Femur (tissue), 1 donor: ENCODE measurements around the gene GADL1.

Experiments
- DNase-seq: peaks from one replicate; pipeline ENCODE4 v3.0.0-alpha.2; 2017

The GADL1 gene

DNA sequence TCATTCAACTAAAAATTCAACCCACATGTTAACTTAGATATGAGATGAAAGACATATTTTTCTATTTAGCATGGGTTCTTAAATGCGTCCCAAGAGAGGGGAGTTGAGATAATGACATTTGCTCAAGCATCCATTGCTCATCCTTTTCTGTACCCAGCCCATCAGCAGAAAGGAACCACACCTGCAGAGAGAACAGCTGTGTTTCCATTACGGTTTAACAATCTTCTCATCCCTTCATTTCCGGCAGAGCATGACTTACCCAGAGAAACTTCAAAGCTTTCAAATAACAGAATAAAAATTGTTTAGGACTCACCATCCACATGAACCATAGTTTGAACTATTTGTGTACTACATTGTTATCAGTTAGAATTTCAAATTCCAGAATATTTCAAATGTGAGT, 174.9 kb downstream of the GADL1 start:
- DNase-seq, result no peak

DNA sequence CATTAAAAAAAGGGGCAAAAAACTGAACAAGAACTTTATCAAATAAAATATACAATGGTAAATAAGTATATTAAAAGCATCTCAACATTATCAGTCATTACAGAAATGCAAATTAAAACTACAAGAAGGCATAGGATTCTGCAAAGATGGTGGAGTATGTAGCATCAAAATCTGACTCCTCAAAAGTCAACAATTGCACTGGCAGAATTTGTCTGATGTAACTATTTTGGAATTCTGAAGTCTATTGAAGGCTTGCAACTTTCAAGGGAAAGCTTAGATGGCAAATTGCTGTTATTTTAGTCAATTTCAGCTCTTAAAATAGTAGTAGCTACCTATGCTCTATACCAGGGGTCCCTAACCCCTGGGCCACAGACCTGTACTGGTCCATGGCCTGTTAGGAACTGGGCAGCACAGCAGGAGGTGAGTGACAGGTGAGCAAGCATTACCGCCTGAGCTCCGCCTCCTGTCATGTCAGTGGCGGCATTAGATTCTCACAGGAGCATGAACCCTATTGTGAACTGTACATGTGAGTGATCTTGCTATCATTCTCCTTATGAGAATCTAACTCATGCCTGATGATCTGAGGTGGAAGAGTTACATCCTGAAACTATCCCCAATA, 180.5 kb downstream of the GADL1 start:
- DNase-seq, result no peak

DNA sequence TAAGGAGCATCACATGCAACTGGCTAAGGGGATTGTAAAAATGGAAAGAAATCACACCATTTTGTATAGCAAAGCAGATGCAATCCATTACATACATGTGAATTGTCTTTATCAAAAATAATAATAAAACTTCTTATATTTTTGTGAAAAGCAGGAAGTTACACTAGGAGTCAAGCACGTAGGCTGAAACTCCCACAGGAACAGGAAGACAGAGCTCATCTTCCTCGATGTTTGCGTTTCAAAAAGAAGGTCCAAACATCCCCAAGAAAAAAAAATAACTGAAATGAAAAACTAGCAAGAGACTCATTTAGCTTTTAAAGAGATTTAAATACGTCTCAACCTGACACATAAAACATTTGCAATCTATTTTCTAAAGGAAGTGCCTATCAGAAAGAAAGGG, 181.5 kb downstream of the GADL1 start:
- no peak for DNase-seq

DNA sequence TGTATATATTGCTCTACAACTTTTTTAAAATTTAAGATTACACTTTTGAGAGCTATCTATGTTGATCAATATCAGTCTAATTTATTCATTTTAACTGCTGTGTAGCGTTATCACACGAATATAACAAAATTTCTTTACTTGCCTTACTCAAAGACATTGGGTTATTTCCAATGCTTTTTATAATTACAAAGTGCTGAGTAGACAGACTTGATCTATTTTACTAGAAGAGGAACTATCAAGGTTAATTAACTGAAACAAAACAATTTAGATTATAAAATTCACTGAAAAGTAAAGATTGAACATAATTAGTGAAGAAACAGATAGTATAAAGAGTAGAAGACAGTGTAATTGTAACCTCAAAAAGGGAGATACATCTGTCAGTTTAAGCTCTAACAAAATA, 182.6 kb downstream of the GADL1 start:
- DNase-seq, result no peak

DNA sequence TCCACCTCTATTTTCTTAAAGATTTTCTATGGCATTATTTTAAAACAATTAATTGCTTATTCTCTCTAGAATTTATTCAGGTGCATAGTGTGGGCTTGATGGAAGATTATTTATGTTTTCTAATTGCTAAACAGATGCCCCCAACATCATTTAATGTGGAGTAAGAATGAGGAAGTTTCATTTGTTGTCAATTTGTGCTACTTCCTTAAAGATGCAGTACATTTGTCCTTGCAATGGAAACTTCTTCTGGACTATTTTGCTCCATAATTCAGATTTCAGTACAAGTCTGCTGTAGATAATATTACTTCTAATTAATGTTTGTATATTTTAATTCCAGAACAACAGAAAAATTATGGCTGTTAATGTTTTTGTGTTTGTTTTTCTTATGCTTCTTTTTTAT, 183.3 kb downstream of the GADL1 start:
- DNase-seq, result no peak

DNA sequence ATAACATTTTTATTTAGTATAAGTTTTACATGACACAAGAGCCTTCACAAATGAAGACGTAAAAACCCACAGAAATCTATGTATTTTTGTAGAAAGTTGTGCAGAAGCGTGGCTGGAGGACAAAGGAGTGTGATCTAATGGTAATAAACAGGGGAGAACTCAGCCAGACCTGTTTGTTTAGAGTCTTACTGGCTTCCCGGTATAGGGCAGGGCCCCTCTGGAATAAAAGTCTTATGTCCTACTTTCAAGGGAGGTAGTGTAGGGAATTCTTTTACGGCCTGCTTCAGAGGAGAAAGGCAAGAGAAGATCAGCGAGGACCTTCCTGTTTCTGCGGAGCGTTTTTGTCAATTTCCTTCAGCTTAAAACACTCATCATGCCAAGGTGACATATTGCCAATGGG, 184.4 kb downstream of the GADL1 start:
- no peak for DNase-seq

DNA sequence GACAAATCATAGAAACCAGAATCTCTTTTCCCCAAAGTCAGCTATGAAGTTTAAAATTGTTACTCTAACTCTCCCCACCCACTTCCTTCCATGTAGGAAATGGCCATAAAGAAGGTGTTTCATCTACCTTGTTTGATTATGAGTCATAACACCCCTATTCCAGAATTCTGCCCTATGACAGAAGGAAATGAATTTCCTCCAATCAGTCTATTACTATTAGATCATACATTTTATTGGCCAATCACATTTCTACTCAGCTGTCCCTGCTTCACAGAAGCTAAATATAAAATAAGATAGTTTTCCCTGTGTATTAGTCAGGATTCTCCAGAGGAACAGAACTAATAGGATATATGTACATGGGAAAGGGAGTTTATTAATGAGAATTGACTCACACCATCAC, 186.0 kb downstream of the GADL1 start:
- DNase-seq, result no peak

DNA sequence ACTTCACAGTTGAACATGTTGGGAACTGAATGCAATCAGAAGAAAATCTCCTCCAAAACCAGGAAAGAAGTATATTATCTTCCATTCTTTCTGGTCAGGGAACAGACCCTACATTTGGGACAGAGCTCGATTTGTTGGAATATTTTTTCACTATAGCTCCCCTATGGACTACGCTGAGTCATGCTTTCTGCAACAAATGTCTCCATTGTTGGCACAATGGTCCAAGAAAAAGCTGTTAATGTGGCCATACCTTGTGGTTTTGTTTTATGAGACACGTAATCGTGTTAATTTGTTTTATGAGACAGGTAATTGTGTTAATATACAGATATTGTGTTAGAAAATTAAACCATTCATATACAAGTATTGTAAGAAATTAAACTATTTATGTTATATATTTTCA, 186.6 kb downstream of the GADL1 start:
- DNase-seq, result no peak

DNA sequence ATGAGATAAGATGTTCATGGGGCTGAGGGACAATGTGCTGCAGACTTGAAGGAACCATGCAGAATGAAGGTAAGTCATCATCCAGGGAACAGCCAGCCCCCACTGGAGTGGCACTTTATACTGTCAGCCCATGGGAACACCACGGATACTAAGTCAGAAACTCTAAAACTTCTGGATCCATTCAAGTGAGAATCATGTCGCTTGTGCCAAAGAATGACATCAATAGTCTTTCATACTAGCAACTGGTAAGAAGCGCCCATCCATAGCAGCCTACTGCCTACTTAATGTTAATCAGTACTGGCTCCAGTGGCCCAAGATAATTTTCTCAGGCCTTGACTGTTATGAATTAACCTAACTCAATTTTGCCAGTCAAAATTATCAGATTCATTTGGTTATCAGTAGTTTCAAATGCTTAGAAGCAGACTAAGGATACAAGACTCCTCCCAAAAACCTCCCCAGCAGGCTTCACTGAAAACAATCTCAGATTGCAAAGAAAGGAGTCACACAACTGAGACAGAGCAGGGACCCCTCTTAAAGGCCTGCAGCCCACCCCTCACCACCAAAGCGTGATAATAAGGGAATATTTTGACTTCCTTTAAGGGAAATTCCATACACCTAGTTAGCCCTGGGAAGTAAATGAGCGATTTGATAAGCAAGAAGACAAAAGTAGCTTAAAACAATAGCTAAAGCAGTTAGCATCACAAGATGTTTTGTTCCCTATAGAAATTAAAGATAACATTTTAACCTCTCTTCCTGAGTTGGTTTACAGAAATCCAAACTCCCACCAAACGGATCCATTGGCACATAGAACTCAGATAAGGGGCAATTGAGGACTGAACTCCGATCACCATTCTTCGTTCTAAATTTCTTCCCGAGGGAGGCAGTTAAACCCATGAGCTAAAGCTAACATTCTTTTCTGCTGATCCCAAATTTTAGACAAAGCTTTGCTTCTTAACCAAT, 189.2 kb downstream of the GADL1 start:
- DNase-seq, result no peak

DNA sequence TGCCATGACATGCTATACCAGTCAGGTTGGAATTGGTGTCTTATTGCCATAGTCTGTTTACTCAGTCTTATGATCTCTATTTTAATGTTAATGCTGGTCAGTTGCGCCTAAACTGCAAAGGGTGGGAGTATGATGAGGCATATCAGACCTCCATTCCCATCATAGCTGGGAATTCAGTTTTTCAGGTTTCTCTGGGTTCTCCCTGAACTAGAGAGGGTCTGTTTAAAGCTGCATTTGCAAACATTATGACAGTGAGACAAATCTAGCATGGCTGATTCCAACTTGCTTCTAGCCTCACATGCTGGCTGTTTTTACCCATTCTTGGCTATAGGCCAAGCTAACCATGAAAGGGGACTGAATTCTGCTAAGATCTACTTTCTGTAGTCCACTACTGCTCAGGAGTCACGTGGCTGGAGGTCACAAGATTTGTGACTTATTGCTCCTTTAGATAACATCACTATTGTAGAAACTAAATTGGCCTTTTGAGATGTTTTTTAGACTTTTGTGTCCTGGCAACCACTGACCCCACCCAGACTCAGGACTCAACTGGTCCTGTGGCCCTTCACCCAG, 191.5 kb downstream of the GADL1 start:
- DNase-seq, result no peak

DNA sequence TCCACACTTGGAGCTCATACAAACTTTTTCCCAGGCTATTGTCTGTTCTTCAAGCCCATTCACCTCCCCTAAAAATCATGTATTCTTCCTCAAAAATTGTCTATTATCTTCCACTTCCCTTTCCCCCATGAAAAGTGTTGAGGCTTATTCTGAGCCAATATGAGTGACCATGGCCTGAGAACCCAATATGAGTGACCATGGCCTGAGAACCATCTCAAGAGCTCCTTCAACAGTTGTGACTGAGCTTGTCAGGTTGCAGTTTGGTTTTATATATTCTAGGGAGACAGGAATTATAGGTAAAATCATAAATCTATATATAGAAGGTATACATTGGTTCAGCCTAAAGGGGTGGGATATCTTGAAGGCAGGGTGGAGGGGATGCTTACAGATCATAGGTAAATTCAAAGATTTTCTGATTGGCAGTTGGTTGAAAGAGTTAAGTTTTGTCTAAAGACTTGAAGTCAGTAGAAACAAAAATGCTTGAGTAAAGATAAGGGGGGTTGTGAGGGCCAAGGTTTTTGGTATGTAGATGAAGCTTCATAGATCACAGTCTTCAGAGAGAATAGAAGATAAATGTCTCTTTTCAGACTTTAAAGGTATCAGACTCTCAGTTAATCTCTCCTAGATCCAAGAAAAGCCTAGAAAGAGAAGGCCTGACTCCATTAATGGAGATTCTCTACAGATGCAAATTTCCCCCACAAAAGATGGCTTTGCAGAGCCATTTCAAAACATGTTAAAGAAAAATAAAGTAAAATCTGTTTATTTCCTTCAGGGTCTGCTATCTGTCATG, 192.2 kb downstream of the GADL1 start:
- DNase-seq, result no peak

DNA sequence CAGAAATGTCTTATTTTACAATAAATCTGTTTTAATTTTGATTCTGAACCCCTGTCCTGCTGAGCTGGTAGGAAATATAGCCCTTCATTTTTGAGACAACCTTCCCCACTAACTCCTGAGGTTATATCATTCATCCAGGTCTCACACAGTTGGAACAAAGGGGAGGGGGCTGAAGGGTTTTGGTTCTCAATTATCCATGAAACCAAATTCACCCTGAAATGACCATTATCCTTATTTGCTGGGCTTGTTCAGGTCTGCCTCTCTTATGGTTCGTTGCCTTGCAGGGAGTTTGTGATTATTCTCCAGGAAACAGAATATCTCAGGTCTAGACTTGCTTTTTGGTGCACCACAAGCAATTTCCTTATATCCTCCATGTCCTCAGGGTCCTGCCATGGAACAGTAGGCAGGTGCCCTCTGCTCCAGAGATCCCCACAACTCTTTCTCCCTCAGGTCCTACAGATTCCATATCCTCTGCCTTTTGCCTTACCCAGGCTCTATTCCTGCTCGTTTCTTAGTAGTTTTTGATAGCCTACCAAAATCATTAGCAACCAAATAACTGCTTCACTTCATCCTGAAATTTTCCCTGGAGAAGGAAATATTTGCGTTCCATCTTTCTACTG, 193.6 kb downstream of the GADL1 start:
- no peak for DNase-seq

DNA sequence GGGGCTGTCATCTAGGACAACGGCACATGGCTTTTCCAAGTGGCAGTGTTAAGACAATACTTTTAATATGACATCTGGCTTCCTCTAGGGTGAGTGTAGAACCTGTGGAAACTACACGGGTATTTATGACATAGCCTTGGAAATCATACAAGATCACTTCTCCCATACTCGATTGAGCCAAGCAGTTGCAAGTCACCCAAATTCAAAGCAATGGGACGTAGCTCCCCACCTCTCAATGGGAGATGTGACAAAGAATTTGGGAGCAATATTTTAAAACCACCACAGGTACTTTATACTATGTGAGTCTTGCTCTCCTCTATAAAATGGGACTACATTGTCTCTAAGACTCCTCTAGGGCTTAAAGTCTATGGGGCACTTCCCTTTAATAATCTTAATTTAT, 194.5 kb downstream of the GADL1 start:
- no peak for DNase-seq

DNA sequence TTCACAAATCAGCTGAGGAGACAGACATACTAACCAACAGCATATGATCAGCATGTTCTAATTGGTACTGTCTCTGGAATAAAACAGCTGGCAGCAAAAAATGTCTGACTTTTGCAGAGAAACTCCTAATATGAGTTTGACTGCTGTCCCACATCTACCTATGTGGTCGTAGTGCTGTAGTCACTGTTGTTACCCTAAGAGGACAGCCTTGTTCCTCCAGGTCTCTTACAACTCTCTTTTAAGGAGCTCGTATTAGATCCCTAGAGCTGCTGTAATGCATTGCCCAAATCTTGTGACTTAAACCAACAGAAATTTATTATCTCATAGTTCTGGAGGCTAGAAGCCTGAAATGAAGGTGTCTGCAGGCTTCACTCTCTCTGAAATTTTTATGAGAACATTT, 195.9 kb downstream of the GADL1 start:
- DNase-seq, result no peak

DNA sequence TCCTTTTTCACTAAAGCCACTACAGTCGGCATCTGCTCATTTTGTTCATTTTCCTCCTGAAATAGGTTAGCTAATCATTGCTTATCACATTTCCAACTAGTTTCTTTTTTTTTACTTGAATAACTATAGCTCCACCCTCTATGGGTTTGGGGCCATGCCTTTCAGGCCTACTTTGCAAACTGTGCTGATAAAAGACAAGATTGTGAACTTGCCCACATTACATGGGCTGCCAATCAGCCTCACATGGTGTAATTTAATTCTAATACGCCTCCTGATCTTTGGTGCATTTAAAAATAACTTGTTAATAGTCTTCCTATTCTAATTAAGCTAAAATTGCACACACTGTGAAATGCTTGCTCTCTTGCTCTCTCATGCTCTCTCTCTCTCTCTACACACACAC, 197.6 kb downstream of the GADL1 start:
- DNase-seq, result no peak

DNA sequence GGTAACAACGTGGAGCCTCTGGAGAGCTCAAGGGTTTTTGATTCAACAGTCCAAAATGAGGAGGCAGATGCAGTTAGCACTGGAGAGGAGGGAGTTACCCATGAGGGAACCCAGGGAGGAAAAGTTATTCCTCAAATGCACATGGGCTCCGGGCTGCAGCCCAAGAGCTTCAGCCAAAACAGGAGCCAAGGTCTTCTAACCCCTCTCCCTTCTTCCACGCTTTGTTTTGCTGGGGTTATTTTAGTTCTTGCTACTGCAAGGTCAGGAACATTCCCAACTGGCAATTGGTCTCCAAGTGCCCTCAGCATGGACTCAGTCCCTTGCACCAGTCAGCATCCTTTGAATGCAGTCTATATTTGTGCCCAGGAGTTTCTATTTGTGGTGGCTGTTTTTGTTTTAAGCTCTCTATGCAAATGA, 198.1 kb downstream of the GADL1 start:
- no peak for DNase-seq

DNA sequence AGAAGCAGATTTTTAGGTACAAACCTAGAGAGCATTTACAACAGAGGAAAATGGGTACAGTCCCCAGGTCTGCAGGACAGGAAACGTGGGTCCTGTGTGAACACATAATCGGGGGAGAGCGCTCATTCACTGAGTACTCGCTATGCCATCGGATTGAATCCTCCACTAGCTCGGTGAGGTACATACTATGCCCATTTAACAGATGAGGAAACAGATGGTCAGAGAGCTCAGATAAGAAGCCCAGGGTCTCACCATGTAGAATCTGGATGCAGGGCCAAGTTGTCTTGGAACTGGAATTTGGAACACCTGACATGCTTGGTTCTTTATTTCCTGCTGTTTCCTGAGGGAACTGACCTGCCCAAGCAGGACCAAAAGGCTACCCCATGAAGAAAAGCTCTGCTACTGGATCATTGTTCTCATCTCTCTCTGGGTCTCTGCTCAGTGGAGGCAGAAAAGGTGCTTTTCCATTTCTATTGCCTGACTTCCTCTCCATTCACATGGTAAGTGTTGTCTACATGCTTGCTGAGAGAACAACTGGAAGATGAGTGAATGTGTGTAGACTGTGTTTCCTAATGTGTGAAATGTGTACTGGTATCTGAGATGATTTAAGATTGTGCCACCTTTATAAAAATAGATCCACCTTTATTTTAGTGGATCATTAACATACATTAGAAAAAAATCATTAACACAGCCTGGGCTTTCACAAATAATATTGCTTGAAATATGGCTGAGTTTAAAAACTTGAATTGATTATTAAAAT, 199.0 kb downstream of the GADL1 start:
- no peak for DNase-seq

DNA sequence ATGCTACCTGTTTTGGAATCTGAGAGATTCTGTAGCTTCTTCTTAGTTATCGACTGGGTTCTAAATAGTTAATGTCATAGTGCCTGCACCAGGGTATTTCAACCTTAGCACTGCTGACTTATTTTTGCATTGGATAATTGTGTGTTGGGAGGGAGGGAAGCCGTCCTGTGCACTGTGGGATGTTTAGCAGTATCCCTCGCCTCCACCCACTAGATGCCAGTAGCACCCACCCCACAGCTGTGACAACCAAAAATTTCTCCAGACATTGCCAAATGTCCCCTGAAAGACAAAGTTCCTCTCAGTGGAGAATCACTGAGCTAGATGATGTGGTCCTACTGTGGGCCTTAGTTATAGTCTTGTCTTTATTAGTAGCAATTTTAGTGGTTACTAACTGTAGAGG, 199.8 kb downstream of the GADL1 start:
- no peak for DNase-seq

DNA sequence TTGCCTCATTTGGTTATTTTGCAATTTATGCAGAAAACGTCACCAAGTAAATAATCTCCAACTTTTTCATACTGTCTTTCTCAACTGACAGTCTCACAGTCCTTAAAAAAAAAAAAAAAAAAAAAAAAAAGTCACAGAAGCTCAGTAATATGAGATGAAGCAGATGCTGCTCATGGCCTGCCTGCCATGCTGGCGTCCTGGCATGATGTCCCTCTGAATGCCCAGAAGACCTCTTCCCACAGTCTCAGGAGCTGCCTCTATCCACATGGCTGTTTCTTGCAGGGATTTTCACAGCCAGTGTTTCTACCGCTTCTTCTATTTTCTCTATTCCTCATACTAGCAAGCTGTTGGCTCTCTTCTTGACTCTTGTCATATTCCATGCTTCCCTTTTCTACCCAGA, 200.3 kb downstream of the GADL1 start:
- no peak for DNase-seq

DNA sequence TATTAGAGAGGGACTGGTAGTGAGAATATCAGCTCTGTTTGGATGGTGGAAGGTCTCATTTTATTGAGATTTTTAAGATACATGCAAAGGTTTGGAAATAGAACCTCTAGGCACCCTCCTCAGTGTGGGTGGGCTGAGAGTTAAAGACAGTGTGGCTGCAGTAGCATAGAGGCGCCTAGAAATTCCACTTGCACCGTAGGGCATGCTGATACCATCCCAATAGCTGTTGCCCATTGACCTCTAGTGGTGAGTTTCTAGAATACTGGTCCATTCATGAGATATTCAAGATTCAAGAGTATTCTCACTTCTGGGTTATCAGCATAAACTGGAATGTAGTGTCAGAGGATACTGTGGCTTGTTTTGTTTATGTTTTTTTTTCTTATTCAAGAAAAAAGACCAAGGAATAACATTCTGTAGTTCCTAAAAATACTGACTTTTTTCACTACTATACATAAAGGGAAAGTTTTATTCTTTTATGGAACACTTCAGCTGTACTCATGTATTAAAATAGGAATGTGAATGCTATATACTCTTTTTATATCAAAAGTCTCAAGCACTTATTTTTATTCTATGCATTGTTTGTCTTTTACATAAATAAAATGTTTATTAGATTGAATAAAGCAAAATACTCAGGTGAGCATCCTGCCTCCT, 200.9 kb downstream of the GADL1 start:
- DNase-seq, result peak; percentile 58

DNA sequence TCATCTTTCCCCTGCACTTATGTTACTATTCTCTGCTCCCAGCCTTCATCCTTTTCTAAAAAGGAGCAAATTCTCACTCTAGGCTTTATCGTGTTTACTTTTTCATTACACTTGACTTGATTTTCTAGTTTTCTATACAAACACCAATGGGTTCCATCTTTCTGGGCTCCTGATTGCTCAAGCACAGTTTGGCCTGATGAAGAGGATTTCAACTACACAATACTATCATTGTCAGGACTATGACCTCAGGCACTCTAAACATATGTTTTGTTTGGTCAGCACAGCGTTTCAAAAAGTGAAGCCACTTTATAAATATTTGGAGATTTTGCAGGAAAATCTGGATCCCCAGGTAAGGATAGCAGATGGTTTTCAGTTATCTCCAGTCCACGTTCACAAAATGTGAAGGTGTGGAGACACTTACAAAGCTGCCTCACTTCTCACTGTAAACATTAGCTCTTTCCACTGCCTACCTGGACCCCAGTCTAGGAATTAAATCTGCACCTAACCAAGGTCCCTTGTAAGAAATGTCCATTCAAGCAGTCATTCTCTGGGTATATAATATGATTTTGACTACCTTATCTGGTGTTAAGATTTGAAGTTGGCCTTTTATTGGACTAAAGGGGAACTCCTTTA, 201.8 kb downstream of the GADL1 start:
- no peak for DNase-seq
